B cell (primary cell): Measurements from ENCODE around the gene LPCAT3. TPM values are rescaled to one million over a fixed set of nuclear protein-coding genes. Genes with fewer than 3 reads are reported as not detected.

Source experiments
- ATAC-seq: fragments of 200-7000 bp; cut with Tn5 transposase; one replicate; pipeline ENCODE4 v1.10.0; 2021; ENCODE audit warnings: low read depth, mild to moderate bottlenecking, moderate number of reproducible peaks, moderate library complexity
- CTCF ChIA-PET: fragments of 350-600 bp; sonication (Branson Sonifier 250); formaldehyde crosslinking; loops from one replicate; lab custom pipeline; 2021; ENCODE audit warnings: antibody characterized with exemption, inconsistent platforms; lab: Charles Lee
- POLR2A ChIA-PET: fragments of 350-600 bp; sonication (Branson Sonifier 250); formaldehyde crosslinking; loops from one replicate; lab custom pipeline; 2021; ENCODE audit warnings: antibody characterized with exemption; lab: Charles Lee
- DNase-seq: peaks from one replicate; pipeline ENCODE4 v3.0.0; 2013
- H2AFZ ChIP-seq: 2 replicates; pipeline ENCODE4 v1.6.1; 2012; ENCODE audit warnings: mild to moderate bottlenecking, low read depth, low read length; ENCODE audit not compliant: insufficient read depth, poor library complexity, severe bottlenecking
- H3K27ac ChIP-seq, 2 donors: 1 replicate in 1 of 2; 2 replicates in 1 of 2; pipeline ENCODE4 v1.5.1; 2012 to 2013; ENCODE audit warnings: low read length in 2 of 2, mild to moderate bottlenecking in 2 of 2, moderate library complexity in 1 of 2
- H3K27me3 ChIP-seq, 4 experiments: fragments of 200-600 bp in 1 of 4; sonication (generic) in 1 of 4; replicated peaks in 1 of 4; 1 replicate in 2 of 4; 2 replicates in 2 of 4; pipeline versions ENCODE4 v1.6.1 to v1.7.0; 2013 to 2016; ENCODE audit warnings: low read length in 3 of 4, mild to moderate bottlenecking in 2 of 4, mixed read lengths in 1 of 4, moderate library complexity in 1 of 4; ENCODE audit not compliant: insufficient read depth in 4 of 4, control insufficient read depth in 3 of 4; ENCODE audit errors: control extremely low read depth in 1 of 4
- H3K36me3 ChIP-seq, 2 experiments: replicated peaks in 1 of 2; 1 replicate in 1 of 2; 2 replicates in 1 of 2; pipeline versions ENCODE4 v1.6.1 to v1.7.1; 2013; ENCODE audit warnings: low read length in 1 of 2; ENCODE audit not compliant: insufficient read depth in 2 of 2, control insufficient read depth in 1 of 2; ENCODE audit errors: control extremely low read depth in 1 of 2, extremely low read depth in 1 of 2
- H3K4me1 ChIP-seq, 2 donors: fragments of 200-600 bp in 1 of 2; sonication (generic) in 1 of 2; 1 replicate in 1 of 2; 2 replicates in 1 of 2; pipeline versions ENCODE4 v1.5.1 to v1.6.1; 2013 to 2017; ENCODE audit warnings: low read length in 2 of 2; ENCODE audit not compliant: control insufficient read depth in 2 of 2, insufficient read depth in 2 of 2
- H3K4me2 ChIP-seq: replicated peaks from 2 replicates; pipeline ENCODE3; 2012; ENCODE audit warnings: mild to moderate bottlenecking, low read depth, low read length; ENCODE audit not compliant: poor library complexity, severe bottlenecking
- H3K4me3 ChIP-seq, 5 experiments: fragments of 200-600 bp in 1 of 5; sonication (generic) in 1 of 5; 1 replicate in 3 of 5; 2 replicates in 2 of 5; pipeline versions ENCODE4 v1.5.1 to v1.7.0; 2011 to 2016; ENCODE audit warnings: low read length in 4 of 5, mild to moderate bottlenecking in 4 of 5, low read depth in 2 of 5, control low read depth in 1 of 5, moderate library complexity in 1 of 5; ENCODE audit not compliant: insufficient read depth in 1 of 5; ENCODE audit errors: control extremely low read depth in 1 of 5, extremely low read depth in 1 of 5
- H3K79me2 ChIP-seq: fragments of 200-600 bp; sonication (generic); one replicate; pipeline ENCODE4 v1.6.0; 2016; ENCODE audit warnings: low read length; ENCODE audit not compliant: control insufficient read depth, insufficient read depth
- H3K9ac ChIP-seq: fragments of 200-600 bp; sonication (generic); 2 replicates; pipeline ENCODE4 v1.6.1; 2017; ENCODE audit warnings: mild to moderate bottlenecking, low read length, moderate library complexity
- H3K9me3 ChIP-seq, 3 donors: one replicate each; pipeline versions ENCODE4 v1.6.1 to v1.7.1; 2013; ENCODE audit warnings: low read length in 2 of 3; ENCODE audit not compliant: control insufficient read depth in 2 of 3, insufficient read depth in 1 of 3; ENCODE audit errors: control extremely low read depth in 1 of 3
- H4K20me1 ChIP-seq: 2 replicates; pipeline ENCODE4 v1.6.0; 2012; ENCODE audit warnings: mild to moderate bottlenecking, low read length; ENCODE audit not compliant: insufficient read depth, control insufficient read depth, poor library complexity, severe bottlenecking
- H3K27ac Mint-ChIP-seq: one replicate; pipeline ENCODE4 v1.8.0; 2021; ENCODE audit warnings: mixed read lengths
- H3K27me3 Mint-ChIP-seq: one replicate; pipeline ENCODE4 v1.8.0; 2021; ENCODE audit warnings: mixed read lengths
- H3K4me1 Mint-ChIP-seq: one replicate; pipeline ENCODE4 v1.8.0; 2021; ENCODE audit warnings: mixed read lengths
- H3K4me3 Mint-ChIP-seq: one replicate; pipeline ENCODE4 v1.8.0; 2021; ENCODE audit warnings: mixed read lengths
- H3K9me3 Mint-ChIP-seq: one replicate; pipeline ENCODE4 v1.8.0; 2022; ENCODE audit warnings: mixed read lengths; ENCODE audit not compliant: insufficient read depth
- CTCF ChIP-seq: fragments of 200-600 bp; IDR thresholded peaks from one replicate; pipeline ENCODE4 v1.8.0; 2022; ENCODE audit warnings: antibody characterized with exemption, mild to moderate bottlenecking
- EZH2 ChIP-seq: IDR thresholded peaks from 2 replicates; pipeline ENCODE4 v1.6.1; 2012; ENCODE audit warnings: borderline replicate concordance, low read depth, mild to moderate bottlenecking, moderate library complexity, low read length; ENCODE audit not compliant: insufficient read depth, poor library complexity, severe bottlenecking
- whole genome bisulfite sequencing: methylation state at CpG from one replicate; pipeline ENCODE4 v1.1.5; 2013; ENCODE audit warnings: missing lambda C conversion rate; ENCODE audit not compliant: insufficient coverage; 5-methylcytosine and 5-hydroxymethylcytosine counted together
- intact Hi-C: fragments of 100-400 bp; cut with micrococcal nuclease; formaldehyde crosslinking; loops from one replicate; pipeline ENCODE4 v1.10.0; 2022
- polyA plus RNA-seq: library from polyadenylated mRNA; depleted of rRNA; stranded (reverse); fragments of >200 nt; gene quantifications from 2 replicates; pipeline ENCODE4 v1.2.3, GENCODE V29; 2012
- total RNA-seq, 2 donors: library from RNA; stranded (reverse); fragments of 120-200 nt in 1 of 2; gene quantifications; 1 replicate in 1 of 2; 2 replicates in 1 of 2; pipeline versions ENCODE4 v1.2.3 to v1.2.4, GENCODE V29; 2013 to 2022

Gene LPCAT3
- total and polyA plus RNA-seq, 2 donors (not counting 1 experiment from before 2014, with no cell fraction given): 17.6 to 26.2 TPM

- WGBS: 15% methylated on average over 12 of the region's 19 CpGs
- POLR2A ChIA-PET: interaction anchor here (0.9 to 6.4 kb wide), 6 partner anchors 7 to 16 kb away, joined by 3 to 37 read pairs (median 4); partner anchors contain the start of genes C12orf57, ENO2 and RNU7-1
- DNase-seq: no peak
- H3K9me3 Mint-ChIP-seq: no peaks in the 10 kb centered on the region
- CTCF ChIA-PET: interaction anchor here (0.6 to 2.0 kb wide), 10 partner anchors 8 to 316 kb away, joined by 3 to 14 read pairs (median 4); partner anchors contain the start of genes C12orf57, LPCAT3, RNU7-1 and SPSB2
- Histone ChIP-seq H3K9ac (peak overlapping the region; percentile 72), H4K20me1 (no peaks in the 10 kb centered on the region), H3K4me1 (peaks cover 22 to 37% of the 10 kb centered on the region in 2 donors), H3K36me3 (peaks cover 0 to 4% of the 10 kb centered on the region in 2 experiments), H3K79me2 (peaks cover 35% of the 10 kb centered on the region), H3K9me3 (no peaks in the 10 kb centered on the region), H3K27ac (peak overlapping the region; percentile 62 to 81), H3K4me2 (peak overlapping the region; percentile 97), H2AFZ (peak overlapping the region; percentile 90), H3K27me3 (no peaks in the 10 kb centered on the region), H3K4me3 (peak overlapping the region in 4 of 5 experiments; percentile 38 to 85 (median 60))
- intact Hi-C loops: loop anchor here (1.0 kb wide), 1 partner anchor 8 kb away; no protein-coding TSS in a partner anchor
- no peak for TF ChIP-seq EZH2
- TF ChIP-seq CTCF: no peak
- no peak for ATAC-seq
- peak overlapping the region; percentile 88 for H3K4me3 Mint-ChIP-seq
- H3K27ac Mint-ChIP-seq: peak overlapping the region; percentile 97
- H3K4me1 Mint-ChIP-seq: peaks cover 46% of the 10 kb centered on the region
- H3K27me3 Mint-ChIP-seq: no peaks in the 10 kb centered on the region
Measured at GRCh38 chr12:6928703-6929407, 89.4 kb downstream of the LPCAT3 start.
